ENCODE data around the gene SLC9A9. TPM values are rescaled to one million over a fixed set of nuclear protein-coding genes. Genes with fewer than 3 reads are reported as not detected.

Gene SLC9A9
- total and polyA plus RNA-seq, 4 donors: 3.3 to 15.0 (median 6.1) TPM

- Histone ChIP-seq H3K9ac (ENCODE audit: low read depth in 1 of 2, low read length in 2 of 2) (no peak overlapping the region), H3K27me3 (ENCODE audit: control insufficient read depth in 4 of 4, insufficient read depth in 4 of 4, low read length in 3 of 4) (no peaks in the 10 kb centered on the region), H3K27ac (ENCODE audit: low read depth in 1 of 2, low read length in 2 of 2) (no peak overlapping the region), H3K9me3 (ENCODE audit: control insufficient read depth in 4 of 4, low read length in 3 of 4) (peaks cover 0 to under 1% (median under 1%) of the 10 kb centered on the region in 4 donors), H3K36me3 (ENCODE audit: control insufficient read depth in 4 of 4, insufficient read depth in 3 of 4, low read depth in 1 of 4, low read length in 3 of 4) (no peaks in the 10 kb centered on the region), H3K4me1 (ENCODE audit: control insufficient read depth in 4 of 4, insufficient read depth in 4 of 4, low read length in 3 of 4) (no peaks in the 10 kb centered on the region), H3K4me3 (ENCODE audit: low read depth in 1 of 3, low read length in 3 of 3) (no peak overlapping the region)
- WGBS: 89% methylated on average over 3 of the region's 3 CpGs
- no peak for TF ChIP-seq FOXA2 (IDR thresholded peaks at IDR 0.05)
- no peak for TF ChIP-seq NR2F2 (IDR thresholded peaks at IDR 0.05)
- no peak for TF ChIP-seq MAX (IDR thresholded peaks at IDR 0.05)
- no peak for TF ChIP-seq ATF3 (IDR thresholded peaks at IDR 0.05)
- no peak for TF ChIP-seq RAD21 (IDR thresholded peaks at IDR 0.05)
- no peak for TF ChIP-seq REST (IDR thresholded peaks at IDR 0.05)
- TF ChIP-seq ZBTB33 (IDR thresholded peaks at IDR 0.05): no peak
- DNase-seq (ENCODE audit: low spot score): no peak
These were observed 606.8 kb downstream of the SLC9A9 start for GRCh38 chr3:143241481-143241951.

- TF ChIP-seq FOXA1 (IDR thresholded peaks at IDR 0.05) (no peak), FOXA2 (IDR thresholded peaks at IDR 0.05) (no peak), RXRA (IDR thresholded peaks at IDR 0.05) (no peak), CTCF (IDR thresholded peaks at IDR 0.05; ENCODE audit: low read depth, low read length, missing input control) (no peak), EGR1 (IDR thresholded peaks at IDR 0.05; ENCODE audit: low read depth in 2 of 2) (no peak), HNF4G (IDR thresholded peaks at IDR 0.05) (no peak), HNF4A (conservative IDR thresholded peaks at IDR 0.05) (no peak), REST (IDR thresholded peaks at IDR 0.05) (no peak)
- Histone ChIP-seq H3K4me1 (ENCODE audit: control insufficient read depth in 4 of 4, insufficient read depth in 4 of 4, low read length in 3 of 4) (no peaks in the 10 kb centered on the region), H3K36me3 (ENCODE audit: control insufficient read depth in 4 of 4, insufficient read depth in 3 of 4, low read depth in 1 of 4, low read length in 3 of 4) (no peaks in the 10 kb centered on the region), H3K4me3 (ENCODE audit: low read depth in 1 of 3, low read length in 3 of 3) (no peak overlapping the region), H3K27me3 (ENCODE audit: control insufficient read depth in 4 of 4, insufficient read depth in 4 of 4, low read length in 3 of 4) (no peaks in the 10 kb centered on the region), H3K27ac (ENCODE audit: low read depth in 1 of 2, low read length in 2 of 2) (no peak overlapping the region), H3K9me3 (ENCODE audit: control insufficient read depth in 4 of 4, low read length in 3 of 4) (peaks cover 0 to 3% (median under 1%) of the 10 kb centered on the region in 4 donors), H3K9ac (ENCODE audit: low read depth in 1 of 2, low read length in 2 of 2) (no peak overlapping the region)
- DNase-seq (ENCODE audit: low spot score): no peak
- 78% methylated on average over 4 of the region's 4 CpGs for WGBS
These were observed 607.4 kb downstream of the SLC9A9 start for GRCh38 chr3:143240886-143241285.
